Gastroesophageal sphincter (tissue), 3 donors: ENCODE measurements around the gene AMN1.

ENCODE experiments used
- EP300 ChIP-seq: sonication (generic); formaldehyde crosslinking; IDR thresholded peaks from one replicate; pipeline ENCODE4 v1.6.1; 2017; ENCODE audit warnings: antibody characterized with exemption, mild to moderate bottlenecking
- TF ChIP-seq, protein P1 (sequence below), 4 experiments: fragments of 200-600 bp in 2 of 4; fragments of 450-650 bp in 2 of 4; sonication (generic) in 1 of 4; IDR thresholded peaks; one replicate each; pipeline ENCODE4 v1.5.1; 2017 to 2019; ENCODE audit warnings: antibody characterized with exemption in 4 of 4, mild to moderate bottlenecking in 2 of 4, moderate library complexity in 2 of 4

DNA sequence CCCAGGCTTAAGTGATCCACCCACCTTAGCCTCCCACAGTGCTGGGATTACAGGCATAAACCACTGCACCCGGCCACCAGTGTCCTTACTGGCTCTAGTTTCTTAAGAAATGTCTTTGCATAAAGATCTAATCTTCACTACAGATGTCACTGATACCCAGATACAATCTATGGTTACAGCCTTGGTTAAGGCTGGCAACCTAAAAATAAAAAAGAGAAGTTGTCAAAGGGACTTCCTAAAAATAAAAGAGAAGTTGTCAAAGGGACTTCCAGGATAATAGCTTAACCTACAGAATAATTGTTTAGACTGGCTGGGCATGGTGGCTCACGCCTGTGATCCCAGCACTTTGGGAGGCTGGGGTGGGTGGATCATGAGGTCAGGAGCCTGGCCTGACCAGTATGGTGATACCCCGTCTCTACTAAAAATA, 41.7 kb downstream of the AMN1 start:
- TF ChIP-seq, protein P1, sequence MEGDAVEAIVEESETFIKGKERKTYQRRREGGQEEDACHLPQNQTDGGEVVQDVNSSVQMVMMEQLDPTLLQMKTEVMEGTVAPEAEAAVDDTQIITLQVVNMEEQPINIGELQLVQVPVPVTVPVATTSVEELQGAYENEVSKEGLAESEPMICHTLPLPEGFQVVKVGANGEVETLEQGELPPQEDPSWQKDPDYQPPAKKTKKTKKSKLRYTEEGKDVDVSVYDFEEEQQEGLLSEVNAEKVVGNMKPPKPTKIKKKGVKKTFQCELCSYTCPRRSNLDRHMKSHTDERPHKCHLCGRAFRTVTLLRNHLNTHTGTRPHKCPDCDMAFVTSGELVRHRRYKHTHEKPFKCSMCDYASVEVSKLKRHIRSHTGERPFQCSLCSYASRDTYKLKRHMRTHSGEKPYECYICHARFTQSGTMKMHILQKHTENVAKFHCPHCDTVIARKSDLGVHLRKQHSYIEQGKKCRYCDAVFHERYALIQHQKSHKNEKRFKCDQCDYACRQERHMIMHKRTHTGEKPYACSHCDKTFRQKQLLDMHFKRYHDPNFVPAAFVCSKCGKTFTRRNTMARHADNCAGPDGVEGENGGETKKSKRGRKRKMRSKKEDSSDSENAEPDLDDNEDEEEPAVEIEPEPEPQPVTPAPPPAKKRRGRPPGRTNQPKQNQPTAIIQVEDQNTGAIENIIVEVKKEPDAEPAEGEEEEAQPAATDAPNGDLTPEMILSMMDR (IDR thresholded peaks at IDR 0.05): no peak
- TF ChIP-seq EP300: no peak
